ENCODE results near the gene TMEM161A.

TMEM161A gene

DNA sequence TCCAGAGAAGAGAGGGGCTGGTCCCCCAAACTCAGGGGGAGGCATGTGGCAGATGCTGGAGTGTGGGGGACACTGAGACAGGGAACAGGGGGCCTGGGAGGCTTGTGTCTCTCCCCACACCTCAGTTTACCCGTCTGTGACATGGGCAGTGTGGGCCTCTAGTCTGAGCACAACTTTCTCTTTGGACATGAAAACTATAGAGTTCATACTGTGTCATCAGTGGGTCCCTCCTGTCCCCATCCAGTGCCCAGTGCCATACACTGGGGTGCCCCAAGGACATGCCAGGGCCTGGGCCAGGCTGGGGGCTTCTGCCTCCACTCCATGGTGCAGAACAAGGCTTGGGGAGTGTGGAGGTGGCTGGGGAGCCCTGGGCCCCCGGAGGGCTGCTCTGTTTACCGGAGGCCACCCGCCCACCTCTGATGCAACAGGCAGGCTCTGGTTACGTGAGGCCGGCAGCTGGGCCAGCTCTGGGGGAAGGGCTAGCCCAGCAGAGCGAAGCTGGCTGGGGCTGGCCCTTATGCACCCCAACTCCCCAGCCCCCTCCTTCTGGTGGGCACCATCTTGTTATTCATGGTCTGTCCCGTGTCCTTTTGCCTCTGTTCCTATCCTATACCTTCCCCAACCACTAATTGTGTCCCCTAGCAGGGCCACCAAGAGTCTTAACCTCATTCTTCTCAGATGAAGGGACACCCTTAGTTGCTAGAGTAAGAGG is 33.7 kb upstream of the TMEM161A start:
- no peak overlapping the region for H3K4me3 ChIP-seq (ENCODE audit: low read depth, low read length)
- TF ChIP-seq, protein P1, sequence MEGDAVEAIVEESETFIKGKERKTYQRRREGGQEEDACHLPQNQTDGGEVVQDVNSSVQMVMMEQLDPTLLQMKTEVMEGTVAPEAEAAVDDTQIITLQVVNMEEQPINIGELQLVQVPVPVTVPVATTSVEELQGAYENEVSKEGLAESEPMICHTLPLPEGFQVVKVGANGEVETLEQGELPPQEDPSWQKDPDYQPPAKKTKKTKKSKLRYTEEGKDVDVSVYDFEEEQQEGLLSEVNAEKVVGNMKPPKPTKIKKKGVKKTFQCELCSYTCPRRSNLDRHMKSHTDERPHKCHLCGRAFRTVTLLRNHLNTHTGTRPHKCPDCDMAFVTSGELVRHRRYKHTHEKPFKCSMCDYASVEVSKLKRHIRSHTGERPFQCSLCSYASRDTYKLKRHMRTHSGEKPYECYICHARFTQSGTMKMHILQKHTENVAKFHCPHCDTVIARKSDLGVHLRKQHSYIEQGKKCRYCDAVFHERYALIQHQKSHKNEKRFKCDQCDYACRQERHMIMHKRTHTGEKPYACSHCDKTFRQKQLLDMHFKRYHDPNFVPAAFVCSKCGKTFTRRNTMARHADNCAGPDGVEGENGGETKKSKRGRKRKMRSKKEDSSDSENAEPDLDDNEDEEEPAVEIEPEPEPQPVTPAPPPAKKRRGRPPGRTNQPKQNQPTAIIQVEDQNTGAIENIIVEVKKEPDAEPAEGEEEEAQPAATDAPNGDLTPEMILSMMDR (IDR thresholded peaks at IDR 0.05; ENCODE audit: low read depth, low read length, missing control alignments), result no peak
- DNase-seq (ENCODE audit: low read depth), result no peak

DNA sequence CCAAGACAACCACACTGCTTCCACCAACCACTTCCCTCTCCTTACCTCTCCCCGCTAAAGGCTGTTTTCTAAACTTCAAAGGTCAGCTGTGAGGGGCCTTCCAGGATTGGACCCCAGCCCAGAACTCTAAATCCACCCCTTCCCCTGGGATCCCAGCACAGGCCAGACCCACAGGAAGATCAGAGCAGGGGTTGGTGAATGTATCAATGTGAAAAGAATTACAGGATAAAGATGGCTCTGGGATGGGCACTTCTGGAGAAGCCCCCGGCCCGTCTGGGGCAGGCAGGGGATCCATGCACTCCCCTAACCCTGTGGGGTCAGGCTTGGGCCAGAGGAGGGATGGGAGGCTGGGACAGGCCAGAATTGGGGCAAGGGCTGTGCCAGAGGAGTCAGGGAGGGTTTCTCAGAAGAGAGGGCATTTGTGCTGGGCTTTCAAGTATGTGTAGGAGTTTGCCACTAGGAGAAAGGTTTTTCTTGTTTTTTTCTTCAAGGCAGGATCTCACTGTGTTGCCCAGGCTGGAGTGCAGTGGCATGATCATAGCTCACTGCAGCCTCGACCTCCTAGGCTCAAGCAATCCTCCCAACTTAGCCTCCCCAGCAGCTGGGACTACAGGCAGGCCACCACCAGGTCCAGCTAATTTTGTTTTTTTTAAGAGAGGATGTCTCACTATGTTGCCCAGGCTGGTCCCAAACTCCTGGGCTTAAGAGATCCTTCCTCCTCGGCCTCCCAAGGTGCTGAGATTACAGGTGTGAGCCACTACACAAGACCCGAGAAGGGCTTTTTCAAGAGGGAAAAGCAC is 32.8 kb upstream of the TMEM161A start:
- TF ChIP-seq, protein P1 (IDR thresholded peaks at IDR 0.05; ENCODE audit: low read depth, low read length, missing control alignments), result no peak
- no peak for DNase-seq (ENCODE audit: low read depth)
- no peak overlapping the region for H3K4me3 ChIP-seq (ENCODE audit: low read depth, low read length)

DNA sequence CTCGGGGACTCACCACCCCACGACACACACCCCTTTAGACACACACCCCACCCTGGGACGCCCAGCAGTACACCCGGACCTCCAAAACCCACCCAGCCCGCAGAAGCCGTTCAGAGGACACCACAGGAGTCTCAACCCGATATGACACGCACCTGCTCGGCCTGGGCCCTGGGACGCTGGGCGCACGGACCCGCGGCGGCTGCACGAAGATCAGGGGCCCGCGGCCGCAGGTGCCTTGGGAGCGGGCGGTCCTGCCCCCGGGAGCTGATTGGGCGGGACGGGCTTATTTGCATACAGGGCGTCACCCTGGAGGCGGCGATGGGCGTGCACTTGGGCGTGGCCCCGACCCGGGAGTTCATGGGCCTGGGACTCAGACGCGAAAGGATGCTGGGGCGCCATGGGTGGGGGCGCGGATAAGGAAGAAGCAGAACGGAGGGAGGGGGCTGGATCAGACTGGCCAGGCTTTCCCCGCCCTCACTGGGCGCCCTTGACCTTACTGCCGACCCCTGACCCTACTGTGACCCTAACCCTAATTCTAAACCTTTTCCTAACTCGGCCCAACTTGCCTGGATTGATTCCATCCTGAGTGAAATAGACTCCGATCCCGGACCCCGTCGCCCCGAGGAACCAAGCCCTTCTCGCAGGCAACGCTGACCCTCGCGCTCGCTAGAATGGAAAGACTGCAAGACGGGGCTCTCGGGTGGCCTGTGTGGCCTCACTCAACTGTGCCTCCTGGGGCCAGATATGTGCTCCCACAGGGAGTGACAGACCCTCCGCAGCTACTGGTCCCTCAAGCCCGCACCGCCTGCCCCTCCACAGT is 32.0 kb upstream of the TMEM161A start, which contains the start of gene MEF2B:
TSS of gene MEF2B (minus strand) at position 211 of the 820 bp plus-strand sequence. CDS start 19,528 bp downstream, outside the sequence.
- DNase-seq (ENCODE audit: low read depth), result no peak
- peak within 1 kb of the TSS; percentile 57 for H3K4me3 ChIP-seq (ENCODE audit: low read depth, low read length)
- TF ChIP-seq, protein P1 (IDR thresholded peaks at IDR 0.05; ENCODE audit: low read depth, low read length, missing control alignments), result no peak

DNA sequence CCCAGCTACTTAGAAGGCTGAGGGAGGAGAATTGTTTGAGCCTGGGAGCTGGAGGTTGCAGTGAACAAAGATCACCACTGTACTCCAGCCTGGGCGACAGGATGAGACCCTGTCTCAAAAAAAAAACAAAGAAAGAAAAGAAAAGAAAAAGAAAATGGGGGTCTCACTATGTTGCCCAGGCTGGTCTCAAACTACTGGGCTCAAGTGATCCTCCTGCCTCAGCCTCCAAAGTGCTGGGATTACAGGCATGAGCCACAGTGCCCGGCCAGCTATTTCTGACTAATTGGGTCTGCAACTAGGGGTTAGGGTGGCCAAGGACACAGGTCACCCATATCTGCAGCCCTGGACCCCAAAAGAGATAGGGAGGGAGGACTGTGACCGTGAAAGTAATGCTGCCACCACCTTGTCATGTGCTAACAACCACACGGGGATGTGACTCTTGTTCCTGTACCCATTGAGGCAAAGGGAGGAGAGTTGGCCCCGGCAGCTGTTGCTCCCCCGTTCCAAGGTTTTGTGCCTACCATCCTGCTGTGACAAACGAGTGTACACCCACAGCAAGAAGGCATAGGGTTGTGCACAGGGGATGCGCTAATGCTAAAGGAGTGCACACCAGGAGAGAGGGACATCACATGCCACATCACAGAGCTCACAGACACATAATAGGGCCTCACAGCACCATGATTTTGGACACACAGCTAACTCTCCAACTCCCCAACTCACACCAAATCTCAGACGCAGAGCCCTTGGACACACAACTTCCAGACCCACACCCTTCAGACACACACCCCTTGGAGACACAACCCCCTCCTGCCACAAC is 31.2 kb upstream of the TMEM161A start:
- DNase-seq (ENCODE audit: low read depth), result no peak
- TF ChIP-seq, protein P1 (IDR thresholded peaks at IDR 0.05; ENCODE audit: low read depth, low read length, missing control alignments), result no peak
- H3K4me3 ChIP-seq (ENCODE audit: low read depth, low read length), result peak overlapping the region; percentile 57

DNA sequence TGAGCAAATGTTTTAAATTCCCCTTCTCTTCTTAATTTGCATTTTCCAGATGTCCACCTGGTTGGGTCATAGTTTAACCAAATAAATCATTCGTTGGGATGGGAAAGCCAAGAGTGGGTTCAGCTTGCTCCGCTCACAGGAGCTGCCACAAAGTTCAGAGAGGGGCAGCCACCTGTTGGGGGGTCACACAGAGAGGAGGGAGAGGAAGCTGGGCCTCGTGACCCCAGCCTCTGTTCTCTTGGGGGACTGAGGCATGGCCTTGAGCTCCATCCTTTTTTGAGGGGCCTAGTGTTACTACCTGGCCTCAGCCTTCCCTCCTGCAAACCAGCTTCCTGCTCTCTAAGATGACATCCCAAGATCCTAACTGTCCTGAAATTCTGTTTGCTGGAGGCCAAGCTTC is 29.3 kb upstream of the TMEM161A start:
- TF ChIP-seq, protein P1 (IDR thresholded peaks at IDR 0.05; ENCODE audit: low read depth, low read length, missing control alignments), result no peak
- no peak for DNase-seq (ENCODE audit: low read depth)
- H3K4me3 ChIP-seq (ENCODE audit: low read depth, low read length), result peak overlapping the region; percentile 57

DNA sequence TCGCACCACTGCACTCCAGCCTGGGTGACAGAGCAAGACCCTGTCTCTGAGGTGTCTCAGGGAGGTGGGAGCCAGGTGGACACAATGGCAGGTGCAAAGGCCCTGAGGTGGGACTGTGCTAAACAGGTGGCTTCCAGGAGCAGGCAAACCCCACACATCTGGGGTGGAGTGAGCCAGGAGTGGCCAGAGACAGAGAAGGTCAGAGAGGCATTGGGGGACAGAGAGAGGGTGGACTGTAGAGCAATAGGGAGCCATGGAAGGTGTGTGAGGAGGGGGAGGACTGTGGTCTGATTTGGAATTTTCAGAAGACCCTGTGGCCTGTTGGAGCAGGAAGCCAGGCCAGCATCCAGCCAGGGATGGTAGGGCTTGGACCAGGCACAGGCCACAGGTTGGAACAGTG is 27.1 kb upstream of the TMEM161A start:
- TF ChIP-seq, protein P1 (IDR thresholded peaks at IDR 0.05; ENCODE audit: low read depth, low read length, missing control alignments), result no peak
- no peak for DNase-seq (ENCODE audit: low read depth)
- no peak overlapping the region for H3K4me3 ChIP-seq (ENCODE audit: low read depth, low read length)

Measured in GM12864 (cell line).